Measurements from ENCODE around the gene MAMLD1.

Gene MAMLD1

DNA sequence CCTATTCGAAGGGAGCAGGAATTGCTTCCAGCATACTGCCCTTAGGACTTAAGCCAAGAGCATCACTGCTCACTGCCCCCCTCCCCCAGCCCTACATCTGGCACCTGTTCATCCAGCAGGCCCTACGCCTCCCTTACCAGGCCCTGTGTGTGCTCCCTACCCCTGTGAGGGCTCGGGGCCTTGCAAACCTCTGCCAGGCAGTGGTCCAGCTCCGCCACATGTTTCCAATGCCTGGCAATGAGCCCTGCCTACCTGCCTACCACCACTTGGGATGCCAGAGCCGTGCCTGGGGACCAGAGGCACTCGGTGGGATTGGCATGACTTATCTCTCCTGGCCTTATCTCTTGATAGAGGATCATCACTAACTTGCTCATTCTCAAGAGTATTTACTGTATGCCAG is 177.8 kb downstream of the MAMLD1 start (continued):
- TF ChIP-seq, protein P1, sequence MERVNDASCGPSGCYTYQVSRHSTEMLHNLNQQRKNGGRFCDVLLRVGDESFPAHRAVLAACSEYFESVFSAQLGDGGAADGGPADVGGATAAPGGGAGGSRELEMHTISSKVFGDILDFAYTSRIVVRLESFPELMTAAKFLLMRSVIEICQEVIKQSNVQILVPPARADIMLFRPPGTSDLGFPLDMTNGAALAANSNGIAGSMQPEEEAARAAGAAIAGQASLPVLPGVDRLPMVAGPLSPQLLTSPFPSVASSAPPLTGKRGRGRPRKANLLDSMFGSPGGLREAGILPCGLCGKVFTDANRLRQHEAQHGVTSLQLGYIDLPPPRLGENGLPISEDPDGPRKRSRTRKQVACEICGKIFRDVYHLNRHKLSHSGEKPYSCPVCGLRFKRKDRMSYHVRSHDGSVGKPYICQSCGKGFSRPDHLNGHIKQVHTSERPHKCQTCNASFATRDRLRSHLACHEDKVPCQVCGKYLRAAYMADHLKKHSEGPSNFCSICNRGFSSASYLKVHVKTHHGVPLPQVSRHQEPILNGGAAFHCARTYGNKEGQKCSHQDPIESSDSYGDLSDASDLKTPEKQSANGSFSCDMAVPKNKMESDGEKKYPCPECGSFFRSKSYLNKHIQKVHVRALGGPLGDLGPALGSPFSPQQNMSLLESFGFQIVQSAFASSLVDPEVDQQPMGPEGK (CRISPR knock-in tag; IDR thresholded peaks at IDR 0.05; ENCODE audit: borderline replicate concordance) = no peak
- TF ChIP-seq ZFP30 (CRISPR knock-in tag; IDR thresholded peaks at IDR 0.05) = no peak
- TF ChIP-seq ZNF565 (CRISPR knock-in tag; conservative IDR thresholded peaks at IDR 0.05; ENCODE audit: low read depth) = no peak
- no peak for TF ChIP-seq TOX (CRISPR knock-in tag; IDR thresholded peaks at IDR 0.05; ENCODE audit: borderline replicate concordance)

DNA sequence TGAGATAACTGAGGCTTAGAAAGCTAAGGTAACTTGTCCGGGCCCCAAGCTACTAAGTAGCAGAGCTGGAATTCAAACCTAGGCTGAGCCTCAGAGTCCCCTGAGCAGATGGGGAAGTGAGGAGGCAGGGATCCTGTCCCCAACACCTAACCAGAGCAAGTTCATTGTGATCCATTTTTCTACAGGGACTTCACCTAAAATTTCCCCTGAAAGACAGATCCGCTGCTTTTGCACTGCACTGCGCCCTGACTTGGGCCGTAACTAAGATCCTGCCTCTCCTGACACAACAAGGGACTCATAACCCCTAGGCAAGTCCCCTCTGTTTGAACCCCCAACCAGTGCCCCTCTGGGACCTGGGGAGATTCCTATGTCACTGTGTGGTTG is 179.7 kb downstream of the MAMLD1 start:
- TF ChIP-seq, protein P2, sequence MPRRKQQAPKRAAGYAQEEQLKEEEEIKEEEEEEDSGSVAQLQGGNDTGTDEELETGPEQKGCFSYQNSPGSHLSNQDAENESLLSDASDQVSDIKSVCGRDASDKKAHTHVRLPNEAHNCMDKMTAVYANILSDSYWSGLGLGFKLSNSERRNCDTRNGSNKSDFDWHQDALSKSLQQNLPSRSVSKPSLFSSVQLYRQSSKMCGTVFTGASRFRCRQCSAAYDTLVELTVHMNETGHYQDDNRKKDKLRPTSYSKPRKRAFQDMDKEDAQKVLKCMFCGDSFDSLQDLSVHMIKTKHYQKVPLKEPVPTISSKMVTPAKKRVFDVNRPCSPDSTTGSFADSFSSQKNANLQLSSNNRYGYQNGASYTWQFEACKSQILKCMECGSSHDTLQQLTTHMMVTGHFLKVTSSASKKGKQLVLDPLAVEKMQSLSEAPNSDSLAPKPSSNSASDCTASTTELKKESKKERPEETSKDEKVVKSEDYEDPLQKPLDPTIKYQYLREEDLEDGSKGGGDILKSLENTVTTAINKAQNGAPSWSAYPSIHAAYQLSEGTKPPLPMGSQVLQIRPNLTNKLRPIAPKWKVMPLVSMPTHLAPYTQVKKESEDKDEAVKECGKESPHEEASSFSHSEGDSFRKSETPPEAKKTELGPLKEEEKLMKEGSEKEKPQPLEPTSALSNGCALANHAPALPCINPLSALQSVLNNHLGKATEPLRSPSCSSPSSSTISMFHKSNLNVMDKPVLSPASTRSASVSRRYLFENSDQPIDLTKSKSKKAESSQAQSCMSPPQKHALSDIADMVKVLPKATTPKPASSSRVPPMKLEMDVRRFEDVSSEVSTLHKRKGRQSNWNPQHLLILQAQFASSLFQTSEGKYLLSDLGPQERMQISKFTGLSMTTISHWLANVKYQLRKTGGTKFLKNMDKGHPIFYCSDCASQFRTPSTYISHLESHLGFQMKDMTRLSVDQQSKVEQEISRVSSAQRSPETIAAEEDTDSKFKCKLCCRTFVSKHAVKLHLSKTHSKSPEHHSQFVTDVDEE (CRISPR knock-in tag; IDR thresholded peaks at IDR 0.05) = no peak
- no peak for TF ChIP-seq ZFP30 (CRISPR knock-in tag; IDR thresholded peaks at IDR 0.05)
- TF ChIP-seq ZNF8 (CRISPR knock-in tag; IDR thresholded peaks at IDR 0.05) = no peak
- no peak for TF ChIP-seq ARNTL (CRISPR knock-in tag; IDR thresholded peaks at IDR 0.05; ENCODE audit: borderline replicate concordance, low read depth)
- TF ChIP-seq ISL1 (CRISPR knock-in tag; IDR thresholded peaks at IDR 0.05) = no peak
- TF ChIP-seq CSDC2 (CRISPR knock-in tag; IDR thresholded peaks at IDR 0.05) = no peak
- TF ChIP-seq ESRRG (CRISPR knock-in tag; IDR thresholded peaks at IDR 0.05) = no peak
- no peak for TF ChIP-seq ZC3H10 (CRISPR knock-in tag; IDR thresholded peaks at IDR 0.05)
- no peak for TF ChIP-seq ZNF70 (CRISPR knock-in tag; IDR thresholded peaks at IDR 0.05)
- no peak for TF ChIP-seq RARB (CRISPR knock-in tag; IDR thresholded peaks at IDR 0.05)
- TF ChIP-seq PPARA (CRISPR knock-in tag; IDR thresholded peaks at IDR 0.05; ENCODE audit: borderline replicate concordance) = no peak
- TF ChIP-seq TCF4 (CRISPR knock-in tag; IDR thresholded peaks at IDR 0.05; ENCODE audit: borderline replicate concordance) = no peak
- no peak for TF ChIP-seq GLIS3 (CRISPR knock-in tag; IDR thresholded peaks at IDR 0.05)
- no peak for TF ChIP-seq TOX (CRISPR knock-in tag; IDR thresholded peaks at IDR 0.05; ENCODE audit: borderline replicate concordance)
- no peak for TF ChIP-seq ZNF565 (CRISPR knock-in tag; conservative IDR thresholded peaks at IDR 0.05; ENCODE audit: low read depth)
- no peak for TF ChIP-seq BACH2 (CRISPR knock-in tag; IDR thresholded peaks at IDR 0.05; ENCODE audit: borderline replicate concordance)
- ATAC-seq = no peak

DNA sequence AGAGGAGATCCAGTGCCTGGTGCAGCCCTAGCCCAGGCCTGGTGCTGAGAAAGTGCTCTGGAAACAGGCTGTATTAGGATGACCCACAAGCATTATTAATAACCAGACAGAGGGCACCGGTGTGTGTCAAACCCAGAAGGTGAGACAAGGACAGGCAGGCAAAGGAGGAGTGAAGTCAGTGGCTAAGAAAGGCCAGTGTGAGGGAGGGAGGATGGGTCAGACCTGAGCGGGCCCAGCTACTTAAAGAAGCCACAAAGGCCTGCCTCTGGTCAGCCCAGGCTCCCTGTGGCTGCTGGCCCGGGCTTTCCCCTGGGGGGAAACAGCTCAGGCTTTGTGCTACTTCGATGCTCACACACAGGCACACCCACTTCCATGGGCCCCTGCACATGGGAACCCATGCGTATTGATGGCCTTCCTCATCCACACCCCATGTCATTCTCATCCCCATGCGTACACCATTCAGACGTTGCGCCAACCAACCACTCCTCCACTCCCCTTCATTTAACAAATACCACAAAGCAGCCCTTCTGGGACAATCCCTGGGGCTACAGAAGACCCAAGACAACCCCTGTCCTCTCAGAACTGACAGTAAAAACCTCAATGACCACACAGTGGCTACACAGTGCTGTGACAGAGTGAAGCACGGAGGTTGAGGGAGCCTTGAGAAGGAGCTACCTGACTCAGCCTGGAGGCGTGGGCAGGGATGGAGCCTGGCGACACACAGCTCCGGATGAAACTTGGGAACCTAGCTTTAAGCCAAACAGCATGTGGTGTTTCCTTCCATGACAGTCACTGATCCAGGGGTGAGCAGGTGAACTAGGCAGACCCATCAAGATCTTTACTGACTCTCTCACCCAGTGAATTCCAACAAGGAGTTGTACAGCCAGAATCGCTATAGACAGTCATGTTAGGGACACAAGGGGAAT is 180.4 kb downstream of the MAMLD1 start:
- ATAC-seq = no peak
- TF ChIP-seq OSR1 (CRISPR knock-in tag; IDR thresholded peaks at IDR 0.05) (no peak), ZFP30 (CRISPR knock-in tag; IDR thresholded peaks at IDR 0.05) (no peak), TCF4 (CRISPR knock-in tag; IDR thresholded peaks at IDR 0.05; ENCODE audit: borderline replicate concordance) (no peak), RARB (CRISPR knock-in tag; IDR thresholded peaks at IDR 0.05) (no peak), GLIS3 (CRISPR knock-in tag; IDR thresholded peaks at IDR 0.05) (no peak), ZNF565 (CRISPR knock-in tag; conservative IDR thresholded peaks at IDR 0.05; ENCODE audit: low read depth) (no peak), ESRRG (CRISPR knock-in tag; IDR thresholded peaks at IDR 0.05) (no peak)
- TF ChIP-seq, protein P2 (CRISPR knock-in tag; IDR thresholded peaks at IDR 0.05) = no peak

DNA sequence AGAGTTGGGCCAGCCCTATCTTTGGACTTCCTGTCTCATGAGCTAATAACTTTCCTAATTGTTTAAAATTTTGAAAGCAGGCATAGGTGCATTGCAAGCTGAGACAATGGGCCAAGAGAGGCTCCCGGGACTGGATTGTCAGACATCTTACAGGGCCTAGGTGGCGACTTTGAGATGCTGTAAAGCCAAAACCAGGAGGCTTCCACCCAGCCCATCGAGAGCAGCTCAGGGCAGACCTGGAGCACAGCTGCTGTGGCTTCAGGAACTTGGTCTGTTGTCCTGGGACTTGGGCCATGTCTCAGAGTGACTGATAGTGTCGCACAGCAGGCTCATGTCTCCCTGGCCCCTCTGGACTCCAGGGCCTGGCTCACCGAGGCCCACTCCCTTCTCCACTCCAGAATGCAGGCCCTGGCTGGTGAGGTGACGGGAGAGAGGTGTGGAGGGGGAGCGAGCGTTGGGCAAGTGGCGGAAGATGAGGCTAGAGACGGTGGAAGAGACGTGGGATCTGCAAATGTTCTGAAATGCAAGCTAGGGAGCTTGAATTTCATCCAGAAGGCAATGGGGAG is 181.2 kb downstream of the MAMLD1 start:
- peak; percentile 59 for ATAC-seq
- TF ChIP-seq BACH2 (CRISPR knock-in tag; IDR thresholded peaks at IDR 0.05; ENCODE audit: borderline replicate concordance) (no peak), CSDC2 (CRISPR knock-in tag; IDR thresholded peaks at IDR 0.05) (no peak), RARB (CRISPR knock-in tag; IDR thresholded peaks at IDR 0.05) (no peak)
- TF ChIP-seq, protein P2 (CRISPR knock-in tag; IDR thresholded peaks at IDR 0.05) = no peak
- TF ChIP-seq, protein P3, sequence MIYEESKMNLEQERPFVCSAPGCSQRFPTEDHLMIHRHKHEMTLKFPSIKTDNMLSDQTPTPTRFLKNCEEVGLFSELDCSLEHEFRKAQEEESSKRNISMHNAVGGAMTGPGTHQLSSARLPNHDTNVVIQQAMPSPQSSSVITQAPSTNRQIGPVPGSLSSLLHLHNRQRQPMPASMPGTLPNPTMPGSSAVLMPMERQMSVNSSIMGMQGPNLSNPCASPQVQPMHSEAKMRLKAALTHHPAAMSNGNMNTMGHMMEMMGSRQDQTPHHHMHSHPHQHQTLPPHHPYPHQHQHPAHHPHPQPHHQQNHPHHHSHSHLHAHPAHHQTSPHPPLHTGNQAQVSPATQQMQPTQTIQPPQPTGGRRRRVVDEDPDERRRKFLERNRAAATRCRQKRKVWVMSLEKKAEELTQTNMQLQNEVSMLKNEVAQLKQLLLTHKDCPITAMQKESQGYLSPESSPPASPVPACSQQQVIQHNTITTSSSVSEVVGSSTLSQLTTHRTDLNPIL (CRISPR knock-in tag; IDR thresholded peaks at IDR 0.05; ENCODE audit: low read depth) = no peak
- TF ChIP-seq, protein P4, sequence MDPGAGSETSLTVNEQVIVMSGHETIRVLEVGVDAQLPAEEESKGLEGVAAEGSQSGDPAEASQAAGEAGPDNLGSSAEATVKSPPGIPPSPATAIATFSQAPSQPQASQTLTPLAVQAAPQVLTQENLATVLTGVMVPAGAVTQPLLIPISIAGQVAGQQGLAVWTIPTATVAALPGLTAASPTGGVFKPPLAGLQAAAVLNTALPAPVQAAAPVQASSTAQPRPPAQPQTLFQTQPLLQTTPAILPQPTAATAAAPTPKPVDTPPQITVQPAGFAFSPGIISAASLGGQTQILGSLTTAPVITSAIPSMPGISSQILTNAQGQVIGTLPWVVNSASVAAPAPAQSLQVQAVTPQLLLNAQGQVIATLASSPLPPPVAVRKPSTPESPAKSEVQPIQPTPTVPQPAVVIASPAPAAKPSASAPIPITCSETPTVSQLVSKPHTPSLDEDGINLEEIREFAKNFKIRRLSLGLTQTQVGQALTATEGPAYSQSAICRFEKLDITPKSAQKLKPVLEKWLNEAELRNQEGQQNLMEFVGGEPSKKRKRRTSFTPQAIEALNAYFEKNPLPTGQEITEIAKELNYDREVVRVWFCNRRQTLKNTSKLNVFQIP (CRISPR knock-in tag; IDR thresholded peaks at IDR 0.05; ENCODE audit: borderline replicate concordance, low read depth) = no peak
